ENCODE results near the gene TAF15.

The TAF15 gene

DNA sequence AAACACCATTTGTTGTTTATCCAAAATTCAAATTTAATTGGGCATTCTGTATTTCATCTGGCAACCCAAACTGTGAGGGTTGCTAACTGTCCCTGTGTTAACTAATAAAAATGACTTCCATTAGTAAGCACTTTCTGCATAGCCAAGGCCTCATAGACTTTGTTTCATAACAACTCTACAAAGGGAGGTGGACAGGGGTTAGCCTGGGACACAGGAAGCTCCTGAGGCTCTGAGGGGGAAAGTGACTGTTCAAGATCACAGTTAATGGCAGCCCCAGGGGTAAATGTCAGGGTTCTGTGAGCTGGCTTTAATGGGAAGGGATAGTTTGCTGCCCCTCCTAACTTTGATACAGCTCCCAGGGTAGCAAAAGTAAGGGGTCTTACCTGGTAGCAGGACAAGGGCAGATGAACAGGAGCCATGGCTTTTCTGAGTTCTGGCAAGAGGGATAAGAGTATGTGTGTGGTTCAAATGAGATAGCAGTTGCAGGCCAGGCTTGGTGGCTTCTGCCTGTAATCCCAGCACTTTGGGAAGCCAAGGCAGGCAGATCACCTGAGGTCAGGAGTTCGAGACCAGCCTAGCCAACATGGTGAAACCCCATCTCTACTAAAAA is 57.2 kb downstream of the TAF15 start:
- in situ Hi-C loops (cut with MboI; ENCODE audit: low sequenced_read_pairs, unreplicated experiment): no loop called here
- TF ChIP-seq, protein P1, sequence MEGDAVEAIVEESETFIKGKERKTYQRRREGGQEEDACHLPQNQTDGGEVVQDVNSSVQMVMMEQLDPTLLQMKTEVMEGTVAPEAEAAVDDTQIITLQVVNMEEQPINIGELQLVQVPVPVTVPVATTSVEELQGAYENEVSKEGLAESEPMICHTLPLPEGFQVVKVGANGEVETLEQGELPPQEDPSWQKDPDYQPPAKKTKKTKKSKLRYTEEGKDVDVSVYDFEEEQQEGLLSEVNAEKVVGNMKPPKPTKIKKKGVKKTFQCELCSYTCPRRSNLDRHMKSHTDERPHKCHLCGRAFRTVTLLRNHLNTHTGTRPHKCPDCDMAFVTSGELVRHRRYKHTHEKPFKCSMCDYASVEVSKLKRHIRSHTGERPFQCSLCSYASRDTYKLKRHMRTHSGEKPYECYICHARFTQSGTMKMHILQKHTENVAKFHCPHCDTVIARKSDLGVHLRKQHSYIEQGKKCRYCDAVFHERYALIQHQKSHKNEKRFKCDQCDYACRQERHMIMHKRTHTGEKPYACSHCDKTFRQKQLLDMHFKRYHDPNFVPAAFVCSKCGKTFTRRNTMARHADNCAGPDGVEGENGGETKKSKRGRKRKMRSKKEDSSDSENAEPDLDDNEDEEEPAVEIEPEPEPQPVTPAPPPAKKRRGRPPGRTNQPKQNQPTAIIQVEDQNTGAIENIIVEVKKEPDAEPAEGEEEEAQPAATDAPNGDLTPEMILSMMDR (IDR thresholded peaks at IDR 0.05; ENCODE audit: borderline replicate concordance, control extremely low read depth, extremely low read depth, insufficient read depth, missing control alignments): no peak
- no peak for DNase-seq (ENCODE audit: low spot score)

DNA sequence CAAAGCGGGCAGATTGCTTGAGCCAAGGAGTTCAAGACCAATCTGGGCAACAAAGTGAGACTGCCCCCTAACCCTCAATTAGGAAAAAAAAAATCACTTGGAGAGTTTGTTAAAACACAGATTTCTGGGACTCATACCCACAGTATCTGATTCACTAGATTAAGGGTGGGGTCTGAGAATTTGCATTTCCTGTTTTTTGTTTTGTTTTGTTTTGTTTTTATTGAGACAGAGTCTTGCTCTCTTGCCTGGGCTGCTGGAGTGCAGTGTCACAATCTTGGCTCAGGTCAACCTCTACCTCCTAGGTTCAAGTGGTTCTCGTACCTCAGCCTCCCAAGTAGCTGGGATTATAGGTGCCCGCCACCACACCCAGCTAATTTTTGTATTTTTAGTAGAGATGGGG is 58.3 kb downstream of the TAF15 start:
- TF ChIP-seq, protein P1 (IDR thresholded peaks at IDR 0.05; ENCODE audit: borderline replicate concordance, control extremely low read depth, extremely low read depth, insufficient read depth, missing control alignments): no peak
- DNase-seq (ENCODE audit: low spot score): no peak
- in situ Hi-C loops (cut with MboI; ENCODE audit: low sequenced_read_pairs, unreplicated experiment): no loop called here

DNA sequence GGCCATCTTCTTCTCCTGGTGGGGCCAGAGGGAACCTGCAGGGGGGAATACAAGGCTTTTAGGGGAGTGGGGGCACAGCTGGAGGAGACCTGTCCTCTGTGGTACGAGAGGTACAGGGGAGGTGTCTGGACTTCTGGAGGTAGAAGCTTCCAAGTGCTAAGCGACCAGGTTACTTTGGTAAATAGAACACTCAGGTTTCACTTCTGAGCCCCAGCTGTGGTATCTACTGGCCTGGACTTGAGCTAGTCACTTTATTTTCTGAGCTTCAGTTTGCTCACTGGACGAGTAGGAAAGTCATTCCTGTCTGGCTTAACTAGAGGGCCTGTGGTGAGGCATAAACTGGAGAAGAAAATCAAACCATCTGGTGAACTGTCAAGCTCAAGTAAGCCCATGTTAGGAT is 59.5 kb downstream of the TAF15 start, which contains the start of gene HEATR9:
TSS of gene HEATR9 (minus strand) at position 155 of the 400 bp plus-strand sequence. CDS start at position 6, 149 bp downstream.
- no peak for DNase-seq (ENCODE audit: low spot score)
- TF ChIP-seq, protein P1 (IDR thresholded peaks at IDR 0.05; ENCODE audit: borderline replicate concordance, control extremely low read depth, extremely low read depth, insufficient read depth, missing control alignments): no peak
- in situ Hi-C loops (cut with MboI; ENCODE audit: low sequenced_read_pairs, unreplicated experiment): no loop called here

DNA sequence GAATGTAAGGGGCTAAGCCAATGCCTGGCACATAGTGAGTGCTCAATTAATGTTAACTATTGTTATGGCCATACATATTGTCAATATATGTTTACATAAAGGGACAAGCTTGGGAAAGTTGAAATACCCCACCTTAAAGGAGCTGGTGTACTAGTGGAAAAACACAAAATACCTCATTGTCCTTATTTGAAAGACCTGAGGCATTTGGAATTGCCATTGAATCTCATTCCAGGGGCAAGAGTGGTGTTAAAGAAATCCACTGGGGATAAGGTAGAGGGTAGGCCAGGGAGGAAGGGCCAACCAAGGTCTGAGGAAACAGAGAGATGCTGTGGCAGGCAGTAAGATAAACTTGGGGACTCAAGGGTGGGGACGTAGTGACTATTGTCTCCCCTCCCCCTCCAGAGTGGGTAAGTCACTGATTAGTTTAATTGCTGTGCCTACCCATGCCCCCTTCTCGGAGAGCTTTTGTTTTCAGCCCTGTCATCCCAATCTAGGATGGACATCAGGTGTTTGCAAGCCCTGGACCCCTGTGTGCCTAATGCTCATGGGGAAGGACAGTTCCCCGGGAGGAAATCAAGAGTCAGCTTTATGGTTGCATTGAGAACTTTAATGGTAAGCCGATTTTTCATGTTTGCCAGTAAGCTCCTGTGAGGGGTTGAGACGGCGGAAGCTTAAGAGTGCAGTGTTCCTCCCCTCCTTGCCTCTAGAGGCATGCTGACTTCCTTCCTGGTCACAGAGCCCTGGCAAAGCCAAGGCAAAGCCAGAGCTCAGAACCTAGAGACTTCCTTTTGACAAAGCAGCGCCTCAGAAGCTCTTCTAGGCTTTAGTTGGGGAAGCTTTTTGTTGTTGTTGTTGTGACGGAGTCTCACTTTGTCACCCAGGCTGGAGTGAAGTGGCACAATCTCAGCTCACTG is 61.9 kb downstream of the TAF15 start:
- TF ChIP-seq, protein P1 (IDR thresholded peaks at IDR 0.05; ENCODE audit: borderline replicate concordance, control extremely low read depth, extremely low read depth, insufficient read depth, missing control alignments): no peak
- DNase-seq (ENCODE audit: low spot score): no peak
- in situ Hi-C loops (cut with MboI; ENCODE audit: low sequenced_read_pairs, unreplicated experiment): no loop called here

DNA sequence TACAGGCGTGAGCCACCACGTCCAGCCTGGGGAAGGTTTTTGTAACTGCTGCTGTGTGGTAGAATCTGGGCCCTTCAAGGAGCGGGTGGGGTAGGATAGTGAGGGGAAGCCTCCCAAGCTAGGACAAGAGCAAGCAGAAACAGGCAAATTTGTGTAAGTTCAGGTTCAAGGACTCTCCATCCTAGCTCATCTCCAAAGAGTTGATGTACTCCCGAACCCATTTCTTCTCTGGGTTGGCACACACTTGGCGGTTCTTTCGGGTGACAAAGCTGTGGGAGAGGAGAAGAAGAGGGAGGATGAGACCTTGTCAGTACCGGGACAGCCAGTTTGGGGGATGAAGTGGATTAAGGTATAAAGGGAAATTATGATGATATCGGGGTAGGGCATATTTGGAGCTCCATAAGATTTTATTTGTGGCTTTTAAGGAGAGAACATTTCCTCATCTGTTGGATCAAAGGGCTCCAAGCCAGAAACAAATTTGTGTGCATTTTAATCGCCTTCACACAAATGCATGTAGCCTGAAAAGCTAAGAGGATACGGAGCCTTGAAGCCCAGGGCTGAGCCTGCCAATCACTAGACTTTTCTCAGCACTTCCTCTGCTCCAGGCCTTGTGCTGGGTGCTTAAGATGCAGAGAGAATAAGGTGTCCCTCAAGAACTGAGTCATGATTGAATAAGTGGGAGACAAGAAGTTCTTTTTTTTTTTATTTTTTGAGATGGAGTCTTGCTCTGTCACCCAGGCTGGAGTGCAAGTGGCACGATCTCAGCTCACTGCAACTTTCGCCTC is 63.1 kb downstream of the TAF15 start:
- no peak for DNase-seq (ENCODE audit: low spot score)
- TF ChIP-seq, protein P1 (IDR thresholded peaks at IDR 0.05; ENCODE audit: borderline replicate concordance, control extremely low read depth, extremely low read depth, insufficient read depth, missing control alignments): no peak
- in situ Hi-C loops (cut with MboI; ENCODE audit: low sequenced_read_pairs, unreplicated experiment): no loop called here
